ENCODE data around the gene GALR3.

The GALR3 gene

DNA sequence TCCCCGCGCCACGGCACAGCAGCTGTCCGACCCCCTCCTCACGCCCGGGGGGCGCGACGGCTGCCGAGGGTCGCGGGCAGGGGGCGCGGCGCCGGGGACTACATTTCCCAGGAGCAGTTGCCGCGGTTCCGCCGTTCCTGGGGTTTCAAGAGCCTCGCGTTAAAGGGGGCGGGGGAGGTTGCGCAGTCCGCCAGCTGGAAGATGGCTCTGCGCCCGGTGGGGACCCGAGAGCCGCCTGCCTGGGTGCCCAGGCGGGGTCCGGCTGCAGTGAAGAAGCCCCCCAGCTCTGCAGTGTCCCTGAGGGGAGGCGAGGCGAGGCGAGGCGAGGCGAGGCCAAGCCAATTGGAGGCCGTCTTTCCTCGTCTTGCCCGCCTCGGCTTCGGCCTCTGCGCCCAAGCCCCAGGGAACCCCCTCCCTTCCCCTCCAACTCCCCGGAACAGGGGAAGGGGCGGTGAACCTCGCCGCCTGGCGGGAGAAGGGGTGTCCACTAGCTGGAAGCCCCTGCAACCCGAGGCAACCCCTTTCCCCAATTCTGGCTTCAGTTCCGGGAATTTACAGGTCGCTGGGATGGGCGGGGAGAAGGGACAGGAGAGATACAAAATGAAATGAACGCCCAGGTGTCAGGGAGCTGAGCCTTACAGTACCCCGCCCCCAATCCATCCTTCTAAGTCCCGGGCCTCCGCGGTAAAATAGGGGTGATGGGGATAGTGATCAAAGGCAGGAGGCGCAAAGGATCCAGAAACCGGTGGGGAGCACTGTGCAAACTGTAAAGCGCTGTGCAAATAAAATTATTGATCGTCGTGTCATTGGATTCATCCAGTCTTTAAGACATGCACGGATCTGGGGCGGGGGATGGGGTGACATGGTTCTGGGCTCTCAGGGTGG lies 20.6 kb upstream of the GALR3 start:
- no peak for DNase-seq
- no peak overlapping the region for H3K27ac ChIP-seq
- TF ChIP-seq, protein P1, sequence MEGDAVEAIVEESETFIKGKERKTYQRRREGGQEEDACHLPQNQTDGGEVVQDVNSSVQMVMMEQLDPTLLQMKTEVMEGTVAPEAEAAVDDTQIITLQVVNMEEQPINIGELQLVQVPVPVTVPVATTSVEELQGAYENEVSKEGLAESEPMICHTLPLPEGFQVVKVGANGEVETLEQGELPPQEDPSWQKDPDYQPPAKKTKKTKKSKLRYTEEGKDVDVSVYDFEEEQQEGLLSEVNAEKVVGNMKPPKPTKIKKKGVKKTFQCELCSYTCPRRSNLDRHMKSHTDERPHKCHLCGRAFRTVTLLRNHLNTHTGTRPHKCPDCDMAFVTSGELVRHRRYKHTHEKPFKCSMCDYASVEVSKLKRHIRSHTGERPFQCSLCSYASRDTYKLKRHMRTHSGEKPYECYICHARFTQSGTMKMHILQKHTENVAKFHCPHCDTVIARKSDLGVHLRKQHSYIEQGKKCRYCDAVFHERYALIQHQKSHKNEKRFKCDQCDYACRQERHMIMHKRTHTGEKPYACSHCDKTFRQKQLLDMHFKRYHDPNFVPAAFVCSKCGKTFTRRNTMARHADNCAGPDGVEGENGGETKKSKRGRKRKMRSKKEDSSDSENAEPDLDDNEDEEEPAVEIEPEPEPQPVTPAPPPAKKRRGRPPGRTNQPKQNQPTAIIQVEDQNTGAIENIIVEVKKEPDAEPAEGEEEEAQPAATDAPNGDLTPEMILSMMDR (IDR thresholded peaks at IDR 0.05; ENCODE audit: low read depth, low read length, missing control alignments), result no peak
- no peaks in the 10 kb centered on the region for H3K36me3 ChIP-seq (replicated peaks)
- H3K4me3 ChIP-seq (ENCODE audit: low read depth, low read length), result peak overlapping the region; percentile 60
- in situ Hi-C loops (cut with HindIII; ENCODE audit: low pct_ligation_motif_present, low sequenced_read_pairs), result no loop called here
- H3K27me3 ChIP-seq (replicated peaks), result no peaks in the 10 kb centered on the region

DNA sequence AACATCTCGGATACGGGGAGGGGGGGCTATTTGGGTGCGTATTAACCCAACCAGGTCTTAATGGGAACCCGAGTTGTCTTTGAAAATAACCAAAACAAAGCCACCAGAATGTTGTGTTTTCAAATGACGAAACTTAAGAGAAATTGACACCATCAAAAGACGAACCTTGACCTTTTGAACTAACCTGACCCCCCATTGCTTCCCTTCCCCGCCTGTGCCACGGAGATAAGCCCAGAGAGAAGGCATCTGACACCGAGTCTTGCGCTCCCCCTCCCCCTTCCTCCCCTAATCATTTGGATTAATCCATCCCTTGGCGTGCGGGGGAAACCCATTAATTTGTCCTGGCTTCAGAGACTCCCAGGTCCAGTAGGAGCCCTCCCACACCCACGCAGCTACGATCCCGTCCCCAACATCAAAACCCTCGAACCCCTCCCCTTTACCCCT lies 20.0 kb upstream of the GALR3 start:
- no peak for DNase-seq
- H3K27ac ChIP-seq, result no peak overlapping the region
- in situ Hi-C loops (cut with HindIII; ENCODE audit: low pct_ligation_motif_present, low sequenced_read_pairs), result no loop called here

GRCh38 chr22:37803639-37804351 lies 19.4 kb upstream of the GALR3 start:
- in situ Hi-C loops (cut with HindIII; ENCODE audit: low pct_ligation_motif_present, low sequenced_read_pairs), result no loop called here
- TF ChIP-seq, protein P1 (IDR thresholded peaks at IDR 0.05; ENCODE audit: low read depth, low read length, missing control alignments), result no peak
- peak overlapping the region; percentile 78 for H3K4me3 ChIP-seq (ENCODE audit: low read depth, low read length)
- DNase-seq, result no peak
- H3K36me3 ChIP-seq (replicated peaks), result no peaks in the 10 kb centered on the region
- no peaks in the 10 kb centered on the region for H3K27me3 ChIP-seq (replicated peaks)
- no peak overlapping the region for H3K27ac ChIP-seq

More for the DNA sequence above, 20.0 kb upstream of the GALR3 start:
- H3K36me3 ChIP-seq (replicated peaks), result no peaks in the 10 kb centered on the region
- H3K27me3 ChIP-seq (replicated peaks), result no peaks in the 10 kb centered on the region
- TF ChIP-seq, protein P1 (IDR thresholded peaks at IDR 0.05; ENCODE audit: low read depth, low read length, missing control alignments), result no peak
- peak overlapping the region; percentile 60 for H3K4me3 ChIP-seq (ENCODE audit: low read depth, low read length)

GRCh38 chr22:37804352-37804880 lies 18.8 kb upstream of the GALR3 start:
- Histone ChIP-seq H3K27me3 (replicated peaks) (no peaks in the 10 kb centered on the region), H3K4me3 (ENCODE audit: low read depth, low read length) (peak overlapping the region; percentile 78), H3K27ac (peak overlapping the region; percentile 10), H3K36me3 (replicated peaks) (no peaks in the 10 kb centered on the region)
- no peak for DNase-seq
- TF ChIP-seq, protein P1 (IDR thresholded peaks at IDR 0.05; ENCODE audit: low read depth, low read length, missing control alignments), result no peak
- in situ Hi-C loops (cut with HindIII; ENCODE audit: low pct_ligation_motif_present, low sequenced_read_pairs), result no loop called here

DNA sequence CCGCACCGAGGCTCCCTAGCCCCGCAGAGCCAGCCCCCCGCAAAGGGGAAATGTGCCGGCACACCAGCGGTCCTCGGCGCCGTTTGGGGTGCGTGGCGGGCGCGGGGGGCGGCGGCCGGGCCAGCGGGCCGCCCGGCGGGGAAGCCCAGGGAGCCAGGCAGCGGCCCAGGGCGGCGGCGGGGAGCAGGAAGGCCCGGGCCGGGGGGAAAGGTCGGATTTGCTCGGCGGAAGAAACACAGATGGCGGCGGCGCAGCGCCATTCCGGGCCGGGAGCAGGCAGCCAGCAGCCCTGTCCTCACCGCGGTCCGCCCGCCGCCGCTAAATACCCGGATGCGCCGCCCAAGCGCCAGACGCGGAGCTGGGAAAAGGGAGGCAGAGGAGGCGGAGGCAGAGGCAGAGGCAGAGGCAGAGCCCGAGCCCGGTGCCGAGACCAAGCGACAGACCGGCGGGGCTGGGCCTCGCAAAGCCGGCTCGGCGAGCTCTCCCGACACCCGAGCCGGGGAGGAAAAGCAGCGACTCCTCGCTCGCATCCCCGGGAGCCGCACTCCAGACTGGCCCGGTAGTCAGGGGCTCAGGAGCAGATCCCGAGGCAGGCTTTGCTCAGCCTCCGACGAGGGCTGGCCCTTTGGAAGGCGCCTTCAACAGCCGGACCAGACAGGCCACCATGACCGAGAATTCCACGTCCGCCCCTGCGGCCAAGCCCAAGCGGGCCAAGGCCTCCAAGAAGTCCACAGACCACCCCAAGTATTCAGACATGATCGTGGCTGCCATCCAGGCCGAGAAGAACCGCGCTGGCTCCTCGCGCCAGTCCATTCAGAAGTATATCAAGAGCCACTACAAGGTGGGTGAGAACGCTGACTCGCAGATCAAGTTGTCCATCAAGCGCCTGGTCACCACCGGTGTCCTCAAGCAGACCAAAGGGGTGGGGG lies 18.0 kb upstream of the GALR3 start:
- Histone ChIP-seq H3K27me3 (replicated peaks) (no peaks in the 10 kb centered on the region), H3K4me3 (ENCODE audit: low read depth, low read length) (peak overlapping the region; percentile 78), H3K36me3 (replicated peaks) (no peaks in the 10 kb centered on the region), H3K27ac (peak overlapping the region; percentile 10)
- peak; percentile 73 for DNase-seq
- TF ChIP-seq, protein P1 (IDR thresholded peaks at IDR 0.05; ENCODE audit: low read depth, low read length, missing control alignments), result no peak
- in situ Hi-C loops (cut with HindIII; ENCODE audit: low pct_ligation_motif_present, low sequenced_read_pairs), result no loop called here

All from brain microvascular endothelial cell (primary cell).